Stimulated activated CD4-positive, alpha-beta T cell treated with anti-CD3 and anti-CD28 coated beads, Interleukin-2, amount 100 ng/mL, for 4 hours (primary cell): ENCODE measurements around the gene NDUFC2.
"Not testable (repeated sequence)": the region's sequence is repeated elsewhere in the genome, so short reads cannot be mapped to it uniquely, and the experiment has no call there.

Experiments
- DNase-seq: peaks from one replicate; pipeline ENCODE4 v3.0.0-alpha.2; 2020; ENCODE audit warnings: low read depth

The NDUFC2 gene

GRCh38 chr11:78079232-78080083 lies at the start of gene NDUFC2:
TSS of gene NDUFC2 (minus strand) at chr11:78079862. CDS start at chr11:78079744, 118 bp downstream.
- peak; percentile 53 for DNase-seq

DNA sequence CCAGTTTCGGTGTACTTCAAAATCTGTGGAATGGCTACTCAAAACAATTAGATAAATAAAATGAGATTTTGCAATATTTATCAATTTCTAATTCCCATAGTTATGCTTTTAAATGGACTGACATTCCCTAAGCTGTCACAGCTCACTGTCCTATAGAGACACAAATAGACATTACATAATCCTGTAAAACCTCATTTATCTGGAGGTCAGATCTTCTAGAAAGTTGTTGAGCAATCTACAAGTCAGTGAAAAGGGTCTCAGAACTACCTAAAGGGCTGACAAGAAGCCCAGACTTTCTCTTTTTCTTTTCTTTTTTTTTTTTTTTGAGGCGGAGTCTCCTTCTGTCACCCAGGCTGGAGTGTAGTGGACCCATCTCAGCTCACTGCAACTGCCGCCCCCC lies 47.7 kb upstream of the NDUFC2 start:
- DNase-seq = no peak

DNA sequence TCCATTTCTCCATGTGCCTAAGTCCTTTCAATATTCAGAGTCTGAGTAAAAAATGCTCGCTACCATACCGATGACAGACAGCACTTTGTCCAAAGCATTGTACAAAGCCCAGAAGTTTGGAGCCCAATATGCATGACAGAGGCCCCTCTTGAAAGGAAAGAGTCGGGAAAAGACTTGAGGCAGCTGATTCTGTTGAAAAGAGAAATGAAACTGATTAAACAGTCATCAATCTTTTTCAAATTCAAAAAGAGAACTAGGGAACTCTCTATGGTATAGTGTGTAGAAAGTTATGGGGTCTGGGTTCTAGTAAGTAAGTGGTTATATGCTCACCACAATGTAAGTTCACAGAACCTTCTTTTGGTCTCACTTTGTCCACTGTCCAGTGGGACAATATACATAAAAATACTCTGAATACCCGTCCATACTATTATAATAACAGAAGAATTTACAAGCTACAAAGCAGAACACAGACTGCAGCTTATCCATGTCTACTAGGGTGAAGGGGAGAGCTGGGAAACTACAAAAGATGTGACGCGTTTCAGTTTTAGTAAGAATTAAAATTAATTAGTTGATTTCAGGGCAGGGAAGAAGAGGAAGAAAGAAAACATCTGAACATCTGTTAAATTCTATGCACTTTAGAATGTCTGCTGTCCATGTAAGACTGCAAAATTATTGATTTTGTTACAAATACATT lies 33.1 kb upstream of the NDUFC2 start:
- no peak for DNase-seq

- DNase-seq = no peak
These were observed 31.6 kb upstream of the NDUFC2 start for GRCh38 chr11:78111298-78111697.

DNA sequence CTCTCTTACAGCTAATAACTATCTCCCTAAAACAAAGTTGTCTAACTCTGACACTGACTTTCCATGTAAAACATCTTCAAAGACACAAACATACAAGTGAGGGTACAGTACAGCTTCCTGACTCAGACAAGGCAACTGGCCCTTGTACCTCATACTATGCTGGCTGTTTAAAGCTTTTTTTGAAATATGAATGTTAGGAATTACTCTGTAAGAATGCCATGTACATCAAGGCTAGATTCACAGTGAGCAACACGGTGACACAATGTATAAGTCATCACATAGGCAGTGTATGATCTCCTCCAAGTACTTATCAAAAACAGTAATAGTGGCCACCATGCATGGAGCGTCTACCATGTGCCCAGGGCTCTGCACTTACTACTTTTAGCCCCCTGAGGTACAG lies 31.2 kb upstream of the NDUFC2 start:
- DNase-seq = no peak

GRCh38 chr11:78110351-78110750 lies 30.7 kb upstream of the NDUFC2 start:
- DNase-seq = no peak

DNA sequence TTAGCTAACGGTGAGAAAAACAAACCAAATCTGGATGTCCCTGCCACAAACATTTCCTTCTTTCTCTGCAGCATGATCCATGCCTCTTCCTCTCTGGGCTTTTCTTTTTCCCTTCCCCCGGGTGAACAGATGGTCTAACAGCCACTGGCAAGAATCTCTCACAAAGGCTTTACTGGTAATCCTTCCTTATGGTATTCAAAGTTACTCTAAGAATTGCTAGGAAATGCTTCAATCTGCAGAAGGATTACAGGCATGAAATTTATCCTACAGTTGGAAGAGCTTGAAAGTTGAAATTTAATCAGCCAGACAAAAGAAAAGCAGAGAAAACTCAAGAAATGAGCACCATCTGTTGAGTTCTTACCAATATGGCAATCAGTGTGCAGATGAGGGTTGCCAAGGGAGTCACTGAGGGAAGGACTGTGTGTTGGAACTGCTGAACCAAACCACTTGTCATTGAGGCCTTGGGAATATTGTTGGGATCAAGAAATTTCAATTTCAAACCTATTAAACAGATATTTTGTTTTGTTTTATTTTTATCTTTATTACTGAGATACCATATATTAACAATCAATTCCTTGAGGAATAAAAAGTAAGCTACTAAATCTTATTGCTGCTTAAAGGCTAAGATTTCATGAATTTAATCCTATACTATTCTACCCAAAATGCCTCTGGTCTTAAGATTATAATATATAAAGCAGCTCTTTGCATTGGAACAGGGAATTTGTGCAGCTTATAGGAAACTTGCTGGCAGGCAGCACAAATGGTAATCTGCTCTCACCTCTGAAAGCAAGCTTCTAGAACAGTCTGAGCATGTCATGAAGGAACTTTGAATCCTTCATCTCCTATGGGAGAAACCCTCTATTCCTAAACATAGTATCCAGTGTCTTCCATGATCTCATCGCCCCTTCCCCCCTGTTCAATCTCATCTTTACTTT lies 29.7 kb upstream of the NDUFC2 start:
- DNase-seq = no peak

GRCh38 chr11:78100676-78101472 lies 21.2 kb upstream of the NDUFC2 start:
- no peak for DNase-seq

DNA sequence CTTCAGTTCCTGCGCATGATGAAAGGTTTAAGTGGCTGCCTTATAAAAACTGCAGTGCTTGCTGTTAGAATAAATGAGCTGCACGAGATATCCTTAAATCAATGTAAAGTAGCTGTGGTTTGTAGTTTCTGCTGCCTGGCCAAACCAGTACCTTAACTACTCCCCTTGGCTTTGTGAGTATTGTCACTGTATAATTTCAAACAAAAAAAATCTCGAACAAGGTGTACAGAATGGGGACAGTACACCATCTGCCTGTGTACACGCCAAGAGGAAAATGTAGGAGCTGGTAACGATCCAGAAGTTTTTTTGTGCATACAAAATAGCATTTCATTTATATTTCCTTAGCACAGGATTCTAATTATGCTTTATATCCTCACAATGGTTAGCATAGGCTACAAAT lies 20.6 kb upstream of the NDUFC2 start:
- DNase-seq = no peak

DNA sequence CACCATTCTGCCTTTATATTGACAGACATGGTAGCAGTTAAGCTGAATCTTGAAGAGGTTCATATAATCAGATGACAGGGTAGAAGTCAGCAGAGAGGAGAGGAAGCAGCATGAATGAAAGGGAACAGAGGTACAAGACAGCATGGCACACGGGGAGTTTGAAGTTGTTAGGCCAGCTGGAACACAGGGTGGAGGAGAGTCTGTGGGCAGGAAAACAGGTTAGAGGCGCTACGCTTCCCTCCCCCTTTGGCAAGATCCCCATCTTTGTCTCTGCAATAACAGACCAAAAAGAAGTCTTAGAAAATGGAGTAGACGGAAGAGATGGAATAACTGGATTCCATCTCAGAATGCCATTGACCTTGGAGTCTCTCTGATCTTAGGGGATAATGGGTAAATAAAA lies 20.0 kb upstream of the NDUFC2 start:
- DNase-seq = no peak

GRCh38 chr11:78097666-78098385 lies 18.2 kb upstream of the NDUFC2 start:
- no peak for DNase-seq

DNA sequence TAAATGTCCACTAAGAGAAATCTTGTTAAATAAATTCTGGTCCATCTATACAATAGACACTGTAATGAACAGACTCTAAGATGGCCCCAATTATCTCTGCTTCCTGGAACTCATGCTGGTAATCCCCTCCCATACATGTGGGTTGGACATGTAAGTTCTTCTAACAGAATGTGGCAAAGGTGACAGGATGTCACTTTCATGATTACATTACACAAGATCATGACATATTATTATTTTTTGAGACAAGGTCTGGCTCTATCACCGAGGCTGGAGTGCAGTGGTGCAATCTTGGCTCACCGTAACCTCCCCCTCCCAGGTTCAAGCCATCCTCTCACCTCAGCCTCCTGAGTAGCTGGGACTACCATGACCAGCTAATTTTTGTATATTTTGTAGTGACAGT lies 14.6 kb upstream of the NDUFC2 start:
- DNase-seq = no peak

DNA sequence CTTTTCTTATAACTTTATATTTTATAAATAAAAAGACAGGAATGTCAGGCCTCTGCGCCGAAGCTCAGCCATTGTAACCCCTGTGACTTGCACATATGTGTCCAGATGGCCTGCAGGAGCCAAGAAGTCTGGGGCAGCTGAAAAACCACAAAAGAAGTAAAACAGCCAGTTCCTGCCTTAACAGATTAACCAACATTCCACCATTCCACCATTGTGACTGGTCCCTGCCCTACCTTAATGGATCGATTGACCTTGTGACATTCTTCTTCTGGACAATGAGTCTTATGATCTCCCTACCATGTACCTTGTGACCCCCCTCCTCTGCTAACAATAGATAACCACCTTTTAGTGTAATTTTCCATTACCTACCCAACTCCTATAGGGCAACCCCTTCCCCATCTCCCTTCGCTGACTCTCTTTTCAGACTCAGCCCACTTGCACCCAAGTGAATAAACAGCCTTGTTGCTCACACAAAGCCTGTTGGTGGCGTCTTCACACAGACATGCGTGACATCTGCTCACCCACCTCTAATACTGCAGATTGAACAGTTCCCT lies 6.9 kb upstream of the NDUFC2 start:
- not testable (repeated sequence) for DNase-seq

DNA sequence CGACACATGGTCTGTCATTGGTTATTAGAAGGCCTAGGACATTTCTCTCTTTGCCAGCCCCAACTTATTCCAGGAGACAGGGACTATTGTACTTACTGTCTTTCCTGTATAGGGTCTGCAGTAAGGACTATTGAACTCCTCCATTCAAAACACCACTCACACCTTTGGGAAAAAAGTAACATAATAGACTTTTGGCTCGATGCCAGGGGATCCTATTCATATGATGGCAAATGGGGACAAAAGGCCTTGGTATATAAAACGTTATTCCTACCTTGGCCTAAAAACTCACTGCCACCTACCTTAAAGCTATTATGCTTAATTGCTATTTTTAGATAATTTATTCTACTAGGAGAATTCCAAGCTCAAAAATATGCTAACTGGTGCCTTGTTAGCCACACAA lies 6.3 kb upstream of the NDUFC2 start:
- DNase-seq = no peak

GRCh38 chr11:78084506-78084905 lies 4.8 kb upstream of the NDUFC2 start:
- DNase-seq = not testable (repeated sequence)

DNA sequence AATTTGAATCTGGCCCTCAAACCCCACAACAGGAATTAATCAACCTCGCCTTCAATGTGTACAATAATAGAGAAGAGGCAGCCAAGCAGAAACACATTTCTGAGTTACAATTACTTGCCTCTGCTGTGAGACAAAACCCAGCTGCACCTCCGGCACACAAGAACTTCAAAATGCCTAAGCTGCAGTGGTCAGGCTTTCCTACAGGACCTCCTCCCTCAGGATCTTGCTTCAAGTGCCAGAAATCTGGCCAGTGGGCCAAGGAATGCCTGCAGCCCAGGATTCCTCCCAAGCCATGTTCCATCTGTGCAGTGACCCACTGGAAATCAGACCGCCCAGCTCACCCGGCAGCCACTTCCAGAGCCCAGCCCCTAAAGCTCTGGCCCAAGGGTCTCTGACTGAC lies 3.4 kb upstream of the NDUFC2 start:
- no peak for DNase-seq

GRCh38 chr11:78082146-78082545 lies 2.5 kb upstream of the NDUFC2 start:
- no peak for DNase-seq

- DNase-seq = no peak
These were observed 1.9 kb upstream of the NDUFC2 start for GRCh38 chr11:78081583-78081982.

DNA sequence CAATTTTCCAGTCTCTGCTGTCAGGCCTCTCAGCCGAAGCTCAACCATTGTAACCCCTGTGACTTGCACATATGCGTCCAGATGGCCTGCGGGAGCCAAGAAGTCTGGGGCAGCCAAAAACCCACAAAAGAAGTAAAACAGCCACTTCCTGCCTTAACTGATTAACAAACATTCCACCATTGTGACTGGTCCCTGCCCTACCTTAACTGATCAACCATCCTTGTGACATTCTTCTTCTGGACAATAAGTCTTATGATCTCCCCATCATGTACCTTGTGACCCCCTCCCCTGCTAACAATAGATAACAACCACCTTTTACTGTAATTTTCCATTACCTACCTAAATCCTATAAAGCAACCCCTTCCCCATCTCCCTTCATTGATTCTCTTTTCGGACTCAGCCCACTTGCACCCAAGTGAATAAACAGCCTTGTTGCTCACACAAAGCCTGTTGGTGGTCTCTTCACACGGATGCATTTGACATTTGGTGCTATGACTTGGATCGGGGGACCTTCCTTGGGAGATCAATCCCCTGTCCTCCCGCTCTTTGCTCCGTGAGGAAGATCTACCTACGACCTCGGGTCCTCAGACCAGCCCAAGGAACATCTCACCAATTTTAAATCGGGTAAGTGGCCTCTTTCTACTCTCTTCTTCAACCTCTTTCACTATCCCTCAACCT lies 1.3 kb upstream of the NDUFC2 start:
- no peak for DNase-seq
